GM12892 (cell line): Measurements from ENCODE around the gene TRIM24.

Source experiments
- DNase-seq: peaks from one replicate; pipeline ENCODE4 v3.0.0; 2011; ENCODE audit not compliant: insufficient read length
- FAIRE-seq: peaks from 2 replicates; lab custom pipeline; 2011; peaks lifted over from hg19 to GRCh38; lab: Jason Lieb, UNC
- POLR2A ChIP-seq: IDR thresholded peaks from 2 replicates; pipeline ENCODE4 v1.6.1; 2011; ENCODE audit warnings: low read depth, low read length, control low read depth
- POLR2AphosphoS5 ChIP-seq: IDR thresholded peaks from 2 replicates; pipeline ENCODE4 v1.6.1; 2011; ENCODE audit warnings: low read depth, low read length, control low read depth
- TAF1 ChIP-seq: IDR thresholded peaks from 2 replicates; pipeline ENCODE4 v1.6.1; 2011; ENCODE audit warnings: low read depth, mild to moderate bottlenecking, control low read depth, low read length, borderline replicate concordance

TRIM24 gene

GRCh38 chr7:138579671-138580070 lies 119.6 kb downstream of the TRIM24 start:
- no peak for FAIRE-seq
- no peak for DNase-seq
- TF ChIP-seq POLR2AphosphoS5 (no peak), TAF1 (no peak), POLR2A (no peak)

GRCh38 chr7:138581065-138581464 lies 121.0 kb downstream of the TRIM24 start:
- TF ChIP-seq POLR2AphosphoS5 (no peak), TAF1 (no peak), POLR2A (no peak)
- FAIRE-seq = no peak
- DNase-seq = no peak

GRCh38 chr7:138584283-138584682 lies 124.2 kb downstream of the TRIM24 start:
- TF ChIP-seq TAF1 (no peak), POLR2A (no peak), POLR2AphosphoS5 (no peak)
- FAIRE-seq = no peak
- no peak for DNase-seq

- no peak for TF ChIP-seq TAF1
- no peak for TF ChIP-seq POLR2A
- TF ChIP-seq POLR2AphosphoS5 = no peak
- FAIRE-seq (no peak), DNase-seq (no peak)
These were observed 124.6 kb downstream of the TRIM24 start for GRCh38 chr7:138584696-138585095.

- FAIRE-seq (no peak), DNase-seq (no peak)
- TF ChIP-seq TAF1 (no peak), POLR2AphosphoS5 (no peak), POLR2A (no peak)
These were observed 125.4 kb downstream of the TRIM24 start for GRCh38 chr7:138585283-138585993.

- FAIRE-seq = no peak
- TF ChIP-seq POLR2A = no peak
- TF ChIP-seq TAF1 = no peak
- no peak for TF ChIP-seq POLR2AphosphoS5
- no peak for DNase-seq
These were observed 127.4 kb downstream of the TRIM24 start for GRCh38 chr7:138587485-138587884.

- TF ChIP-seq POLR2A (no peak), TAF1 (no peak), POLR2AphosphoS5 (no peak)
- FAIRE-seq (no peak), DNase-seq (no peak)
These were observed 128.9 kb downstream of the TRIM24 start for GRCh38 chr7:138588986-138589385.

GRCh38 chr7:138590154-138590553 lies 130.1 kb downstream of the TRIM24 start:
- DNase-seq (no peak), FAIRE-seq (no peak)
- TF ChIP-seq TAF1 = no peak
- TF ChIP-seq POLR2AphosphoS5 = no peak
- TF ChIP-seq POLR2A = no peak

GRCh38 chr7:138595454-138595853 lies 135.4 kb downstream of the TRIM24 start:
- no peak for TF ChIP-seq POLR2AphosphoS5
- DNase-seq (no peak), FAIRE-seq (no peak)

GRCh38 chr7:138602451-138602850 lies 142.4 kb downstream of the TRIM24 start:
- TF ChIP-seq POLR2AphosphoS5 (no peak), POLR2A (no peak), TAF1 (no peak)
- DNase-seq (no peak), FAIRE-seq (no peak)

GRCh38 chr7:138603549-138604318 lies 143.7 kb downstream of the TRIM24 start:
- FAIRE-seq = no peak
- DNase-seq = no peak
- TF ChIP-seq TAF1 (no peak), POLR2AphosphoS5 (no peak), POLR2A (no peak)

GRCh38 chr7:138606236-138606635 lies 146.2 kb downstream of the TRIM24 start:
- DNase-seq (no peak), FAIRE-seq (no peak)
- TF ChIP-seq TAF1 (no peak), POLR2AphosphoS5 (no peak), POLR2A (no peak)
